Measurements from ENCODE around the gene P3H4. TPM values are rescaled to one million over a fixed set of nuclear protein-coding genes. Genes with fewer than 3 reads are reported as not detected.

P3H4 gene
- polyA plus RNA-seq, 1 donor: 39.5 TPM

DNA sequence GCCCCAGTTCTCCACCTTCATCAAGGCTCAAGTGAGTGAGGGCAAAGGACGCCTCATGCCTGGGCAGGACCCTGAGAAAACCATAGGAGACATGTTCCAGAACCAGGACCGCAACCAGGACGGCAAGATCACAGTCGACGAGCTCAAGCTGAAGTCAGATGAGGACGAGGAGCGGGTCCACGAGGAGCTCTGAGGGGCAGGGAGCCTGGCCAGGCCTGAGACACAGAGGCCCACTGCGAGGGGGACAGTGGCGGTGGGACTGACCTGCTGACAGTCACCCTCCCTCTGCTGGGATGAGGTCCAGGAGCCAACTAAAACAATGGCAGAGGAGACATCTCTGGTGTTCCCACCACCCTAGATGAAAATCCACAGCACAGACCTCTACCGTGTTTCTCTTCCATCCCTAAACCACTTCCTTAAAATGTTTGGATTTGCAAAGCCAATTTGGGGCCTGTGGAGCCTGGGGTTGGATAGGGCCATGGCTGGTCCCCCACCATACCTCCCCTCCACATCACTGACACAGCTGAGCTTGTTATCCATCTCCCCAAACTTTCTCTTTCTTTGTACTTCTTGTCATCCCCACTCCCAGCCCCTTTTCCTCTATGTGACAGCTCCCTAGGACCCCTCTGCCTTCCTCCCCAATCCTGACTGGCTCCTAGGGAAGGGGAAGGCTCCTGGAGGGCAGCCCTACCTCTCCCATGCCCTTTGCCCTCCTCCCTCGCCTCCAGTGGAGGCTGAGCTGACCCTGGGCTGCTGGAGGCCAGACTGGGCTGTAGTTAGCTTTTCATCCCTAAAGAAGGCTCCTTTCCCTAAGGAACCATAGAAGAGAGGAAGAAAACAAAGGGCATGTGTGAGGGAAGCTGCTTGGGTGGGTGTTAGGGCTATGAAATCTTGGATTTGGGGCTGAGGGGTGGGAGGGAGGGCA, 10.7 kb upstream of the P3H4 start:
- no peak for DNase-seq (ENCODE audit: low read depth)

DNA sequence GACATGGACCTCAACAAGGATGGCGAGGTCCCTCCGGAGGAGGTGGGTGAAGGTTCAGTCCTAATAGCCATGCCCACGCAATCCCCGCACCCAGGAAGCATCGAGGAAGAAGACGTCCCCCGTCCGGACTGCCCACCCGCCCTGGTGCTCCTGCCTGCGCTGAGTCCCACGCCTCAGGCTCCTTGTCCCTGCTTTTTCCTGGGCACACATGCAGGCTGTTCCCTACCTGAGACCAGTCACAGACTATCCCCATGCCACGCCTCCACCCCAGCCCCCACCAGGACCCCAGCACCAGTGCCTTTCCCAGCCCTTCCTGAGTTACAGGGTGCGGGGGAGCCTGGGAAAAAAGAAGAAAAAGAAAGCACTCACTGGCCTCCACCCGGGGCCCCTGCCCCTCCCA, 10.0 kb upstream of the P3H4 start:
- DNase-seq (ENCODE audit: low read depth): no peak

DNA sequence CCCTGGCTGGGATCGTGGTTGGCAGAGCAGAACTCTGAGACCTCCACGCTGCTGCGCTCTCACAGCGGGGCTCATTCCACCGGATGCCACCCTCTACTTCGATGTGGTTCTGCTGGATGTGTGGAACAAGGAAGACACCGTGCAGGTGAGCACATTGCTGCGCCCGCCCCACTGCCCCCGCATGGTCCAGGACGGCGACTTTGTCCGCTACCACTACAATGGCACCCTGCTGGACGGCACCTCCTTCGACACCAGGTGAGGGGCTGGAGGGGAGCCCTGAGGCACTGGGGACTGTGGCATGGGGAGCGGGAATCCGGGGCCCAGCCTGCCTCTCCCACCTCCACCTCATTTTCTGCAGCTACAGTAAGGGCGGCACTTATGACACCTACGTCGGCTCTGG, 6.3 kb upstream of the P3H4 start:
- no peak for DNase-seq (ENCODE audit: low read depth)

DNA sequence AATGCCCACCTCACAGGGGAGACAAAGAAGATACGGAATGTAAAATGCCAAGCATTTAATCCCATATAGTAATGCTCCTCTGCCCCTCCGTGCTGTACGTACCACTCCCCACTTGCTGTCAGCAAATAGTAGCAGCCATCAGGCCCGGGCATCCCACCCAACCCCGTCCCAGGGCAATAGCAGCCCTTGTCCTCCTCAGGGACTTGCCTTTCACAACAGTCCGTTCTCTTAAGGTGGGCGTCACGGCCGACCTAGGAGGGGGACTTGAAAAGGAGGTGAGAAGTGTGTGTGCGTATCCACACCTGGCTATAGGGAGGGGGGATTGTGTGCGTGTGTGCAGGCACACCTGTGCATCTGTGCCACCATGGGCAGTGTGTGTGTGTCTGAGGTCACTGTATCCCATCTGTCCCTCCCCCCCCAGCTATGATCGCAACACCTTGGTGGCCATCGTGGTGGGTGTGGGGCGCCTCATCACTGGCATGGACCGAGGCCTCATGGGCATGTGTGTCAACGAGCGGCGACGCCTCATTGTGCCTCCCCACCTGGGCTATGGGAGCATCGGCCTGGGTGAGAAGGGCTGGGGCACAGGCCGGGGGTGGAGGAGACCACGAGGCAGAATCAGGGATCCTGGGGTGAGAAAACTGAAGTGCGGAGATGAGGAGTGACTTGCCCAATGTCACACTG, 5.0 kb upstream of the P3H4 start:
- DNase-seq (ENCODE audit: low read depth): no peak

DNA sequence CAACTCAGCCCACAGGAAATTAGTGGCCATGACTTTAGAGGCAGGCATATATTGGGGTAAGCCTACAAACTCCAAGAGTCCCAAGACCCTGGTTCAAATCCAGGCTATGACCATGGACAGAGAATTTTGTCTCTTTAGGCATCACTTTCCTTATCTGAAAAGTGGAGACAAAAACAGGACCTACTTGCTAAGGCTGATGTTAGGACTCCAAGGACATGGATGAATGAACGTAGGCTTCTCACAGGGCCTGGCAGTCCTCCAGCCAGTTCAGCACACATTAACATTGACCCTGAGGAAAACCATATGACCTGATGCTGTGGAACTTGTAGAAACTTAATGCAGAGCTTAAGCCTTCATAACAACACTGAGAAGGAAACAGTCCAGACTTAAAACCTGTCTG, 2.4 kb upstream of the P3H4 start:
- no peak for DNase-seq (ENCODE audit: low read depth)

DNA sequence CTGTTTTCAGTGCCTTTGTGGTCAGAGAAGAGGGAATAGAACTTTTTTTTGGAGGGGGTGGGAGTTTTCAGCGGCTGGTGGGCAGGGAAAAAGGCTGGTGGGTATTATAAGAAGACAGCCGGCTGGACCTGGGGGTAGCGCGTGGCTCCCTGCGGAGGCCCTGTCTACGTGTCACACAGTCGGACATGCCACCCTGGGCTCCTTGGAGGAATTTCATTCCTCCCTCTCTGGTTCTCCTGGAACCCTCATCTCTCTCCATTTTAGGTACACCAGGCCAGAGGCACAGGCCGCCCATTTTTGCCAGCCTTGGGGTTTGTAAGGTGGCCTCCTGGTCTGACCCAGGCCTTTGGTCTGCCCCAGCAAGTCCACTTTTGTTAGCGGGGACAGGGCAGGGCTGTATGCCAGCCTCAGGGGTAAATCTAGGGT, 2.0 kb upstream of the P3H4 start:
- no peak for DNase-seq (ENCODE audit: low read depth)

DNA sequence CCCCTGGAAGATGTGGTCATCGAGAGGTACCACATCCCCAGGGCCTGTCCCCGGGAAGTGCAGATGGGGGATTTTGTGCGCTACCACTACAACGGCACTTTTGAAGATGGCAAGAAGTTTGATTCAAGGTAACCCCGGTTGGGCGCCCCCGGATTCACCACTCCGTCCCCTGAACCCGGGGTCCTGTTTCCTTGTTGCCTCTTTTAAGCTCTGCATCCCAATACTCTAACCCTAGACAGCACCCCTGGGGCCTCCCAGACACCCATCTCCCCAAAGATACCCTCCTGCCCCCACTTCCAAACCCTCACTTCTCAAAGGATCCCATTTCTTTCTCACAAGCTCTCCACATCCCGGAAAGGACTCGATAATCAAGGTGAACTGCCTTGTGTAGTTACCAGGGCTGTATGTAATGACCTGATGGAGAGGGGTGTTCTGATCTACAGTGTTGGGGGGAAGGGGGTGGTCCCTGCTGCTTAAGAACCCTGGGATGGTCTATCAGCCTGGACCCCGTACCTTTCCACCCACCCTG, 1.5 kb upstream of the P3H4 start:
- DNase-seq (ENCODE audit: low read depth): no peak

DNA sequence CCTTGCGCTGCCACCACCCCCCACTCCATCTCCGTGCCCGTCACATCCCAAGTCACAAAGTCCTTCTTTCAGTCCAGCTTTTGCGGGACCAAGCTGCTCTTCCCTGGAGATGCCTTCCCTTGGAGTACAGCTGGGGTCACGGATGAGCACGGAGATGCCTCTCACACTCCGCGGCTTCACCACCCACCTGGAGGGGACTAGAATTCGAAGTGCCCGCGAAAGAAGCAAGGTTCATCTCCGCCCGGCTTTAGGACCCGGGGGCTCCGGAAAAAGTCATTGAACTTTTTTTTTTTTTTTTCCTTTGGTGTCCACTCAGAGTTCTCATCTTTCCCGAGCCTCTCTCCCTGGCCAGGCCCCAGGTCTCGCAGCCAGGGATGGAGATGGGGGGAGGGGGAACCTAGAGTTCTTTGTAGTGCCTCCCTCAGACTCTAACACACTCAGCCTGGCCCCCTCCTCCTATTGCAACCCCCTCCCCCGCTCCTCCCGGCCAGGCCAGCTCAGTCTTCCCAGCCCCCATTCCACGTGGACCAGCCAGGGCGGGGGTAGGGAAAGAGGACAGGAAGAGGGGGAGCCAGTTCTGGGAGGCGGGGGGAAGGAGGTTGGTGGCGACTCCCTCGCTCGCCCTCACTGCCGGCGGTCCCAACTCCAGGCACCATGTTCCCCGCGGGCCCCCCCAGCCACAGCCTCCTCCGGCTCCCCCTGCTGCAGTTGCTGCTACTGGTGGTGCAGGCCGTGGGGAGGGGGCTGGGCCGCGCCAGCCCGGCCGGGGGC, 817 bp upstream of the P3H4 start, which contains the start of gene FKBP10:
FKBP10 (plus strand) TSS at position 624 of the 771 bp plus-strand sequence; CDS start at position 655, 31 bp downstream.
- DNase-seq (ENCODE audit: low read depth): peak; percentile 65

DNA sequence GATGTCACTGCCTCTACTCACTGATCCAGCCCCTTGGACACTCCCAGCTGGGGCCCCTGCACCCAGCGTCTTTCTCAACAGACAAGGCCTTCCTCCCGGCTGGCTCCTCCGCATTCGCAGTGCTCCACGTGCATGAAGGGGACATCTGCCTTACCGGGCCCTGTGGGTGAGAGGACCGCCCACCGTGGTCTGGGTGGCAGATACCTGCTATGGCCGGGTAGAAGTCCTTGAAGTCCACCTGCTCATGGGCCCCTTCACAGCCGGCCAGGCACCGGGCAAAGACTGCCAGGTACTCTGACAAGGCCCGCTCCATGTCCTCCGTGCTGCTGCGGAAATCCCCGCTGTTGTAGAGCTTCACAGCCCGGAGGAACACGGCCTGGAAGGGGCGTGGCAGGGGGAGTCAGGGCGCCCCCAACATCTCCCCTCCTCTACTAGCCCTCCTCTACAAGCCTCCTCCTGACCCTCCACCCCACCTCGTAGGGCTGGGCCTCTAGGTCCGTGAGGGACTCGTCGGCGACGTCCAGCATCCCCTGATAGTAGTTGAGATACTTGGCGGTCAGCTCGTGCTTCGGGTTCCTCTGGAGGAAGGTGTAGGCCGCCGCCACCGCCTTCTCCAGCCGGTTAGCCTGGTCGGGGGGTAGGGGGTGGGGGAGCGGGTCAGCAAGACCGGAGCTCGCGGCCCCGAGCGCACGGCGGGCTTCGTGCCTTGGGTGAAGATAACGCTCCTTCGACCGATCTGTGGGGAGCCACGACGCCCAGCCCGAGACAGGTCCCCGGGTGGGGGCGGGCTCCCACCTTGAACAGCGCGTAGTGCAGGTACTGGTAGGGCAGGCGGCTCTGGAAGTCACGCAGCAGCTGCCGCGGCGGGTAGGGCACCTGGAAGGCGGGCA, 845 bp downstream of the P3H4 start:
- DNase-seq (ENCODE audit: low read depth): no peak

DNA sequence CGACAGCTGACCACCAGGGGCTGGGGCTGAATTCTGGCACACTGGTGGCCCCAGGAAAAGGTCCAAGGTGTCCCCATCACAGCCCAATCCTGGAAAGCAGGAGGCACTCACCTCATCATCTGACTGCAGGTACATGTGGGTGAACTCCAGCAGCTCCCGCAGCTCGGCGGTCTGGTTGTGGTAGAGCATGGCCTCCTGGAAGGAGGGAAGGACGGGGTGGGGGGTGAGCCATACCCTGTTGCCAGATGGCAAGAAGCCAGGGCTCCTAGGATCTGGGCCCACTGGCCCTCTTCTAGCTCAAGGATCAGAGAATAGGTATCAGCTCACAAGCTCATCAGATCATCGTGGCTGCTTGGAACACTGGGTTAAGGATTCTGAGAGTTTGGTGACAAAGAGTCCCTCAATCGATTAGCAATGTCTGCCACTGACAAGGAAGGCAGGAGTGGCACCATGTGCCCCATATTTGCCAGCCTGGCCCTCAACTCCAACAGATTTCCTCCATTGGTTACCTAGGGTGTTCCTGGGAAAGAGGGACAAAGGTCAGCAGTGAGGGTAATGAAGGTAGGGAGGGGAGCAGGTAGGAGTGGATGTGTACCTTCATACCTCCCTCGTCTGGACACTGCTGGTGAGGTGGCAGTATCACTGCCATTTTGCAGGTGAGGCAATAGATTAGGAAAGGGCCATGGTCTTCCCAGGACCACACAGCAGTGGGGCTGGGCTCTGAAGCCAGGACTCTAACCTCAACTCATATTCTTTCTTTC, 4.9 kb downstream of the P3H4 start:
- DNase-seq (ENCODE audit: low read depth): no peak

DNA sequence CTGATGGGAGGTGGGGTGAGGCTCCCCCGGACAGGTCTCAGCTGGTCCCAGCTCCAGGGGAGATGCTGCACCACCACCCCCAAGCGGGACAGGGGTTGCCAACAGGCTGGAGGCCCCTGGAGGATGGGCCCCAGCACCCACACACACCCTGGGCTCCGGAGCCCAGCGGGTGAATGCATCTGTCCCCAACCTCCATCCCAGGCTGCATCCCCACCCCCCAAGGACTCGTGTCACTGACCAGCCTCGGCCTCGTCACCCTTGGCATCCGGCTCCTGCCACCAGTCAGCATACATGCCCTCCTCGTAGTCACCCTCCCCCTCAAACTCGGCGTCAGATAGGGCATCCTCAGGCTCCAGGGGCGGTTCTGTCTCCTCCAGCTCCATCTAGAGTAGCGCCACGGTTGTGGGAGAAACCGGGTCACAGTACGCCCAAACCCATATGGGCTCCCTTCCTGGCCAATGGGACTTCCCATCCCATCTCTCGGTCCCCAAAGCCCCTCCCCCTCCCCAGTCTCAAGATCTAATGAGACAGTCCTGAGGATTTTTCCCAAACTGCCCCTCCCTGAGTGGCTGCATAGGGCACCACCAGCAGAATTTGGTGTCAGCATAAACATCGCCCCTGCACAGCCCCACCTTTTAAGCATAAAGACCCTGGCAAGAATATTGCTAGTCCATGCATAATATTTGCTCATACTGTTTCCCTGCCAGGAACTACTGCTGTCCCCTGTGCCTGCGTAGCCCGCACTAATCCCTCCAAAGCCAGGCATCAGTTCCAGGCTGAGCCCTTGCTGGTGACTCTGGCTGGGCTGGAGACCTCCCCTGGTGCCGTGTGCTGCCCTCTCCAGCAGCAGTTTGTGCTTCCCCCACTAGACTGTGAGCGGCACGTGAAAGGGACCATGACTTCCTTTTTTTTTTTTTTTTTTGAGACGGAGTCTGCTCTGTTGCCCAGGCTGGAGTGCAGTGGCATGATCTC, 8.4 kb downstream of the P3H4 start:
- DNase-seq (ENCODE audit: low read depth): no peak

DNA sequence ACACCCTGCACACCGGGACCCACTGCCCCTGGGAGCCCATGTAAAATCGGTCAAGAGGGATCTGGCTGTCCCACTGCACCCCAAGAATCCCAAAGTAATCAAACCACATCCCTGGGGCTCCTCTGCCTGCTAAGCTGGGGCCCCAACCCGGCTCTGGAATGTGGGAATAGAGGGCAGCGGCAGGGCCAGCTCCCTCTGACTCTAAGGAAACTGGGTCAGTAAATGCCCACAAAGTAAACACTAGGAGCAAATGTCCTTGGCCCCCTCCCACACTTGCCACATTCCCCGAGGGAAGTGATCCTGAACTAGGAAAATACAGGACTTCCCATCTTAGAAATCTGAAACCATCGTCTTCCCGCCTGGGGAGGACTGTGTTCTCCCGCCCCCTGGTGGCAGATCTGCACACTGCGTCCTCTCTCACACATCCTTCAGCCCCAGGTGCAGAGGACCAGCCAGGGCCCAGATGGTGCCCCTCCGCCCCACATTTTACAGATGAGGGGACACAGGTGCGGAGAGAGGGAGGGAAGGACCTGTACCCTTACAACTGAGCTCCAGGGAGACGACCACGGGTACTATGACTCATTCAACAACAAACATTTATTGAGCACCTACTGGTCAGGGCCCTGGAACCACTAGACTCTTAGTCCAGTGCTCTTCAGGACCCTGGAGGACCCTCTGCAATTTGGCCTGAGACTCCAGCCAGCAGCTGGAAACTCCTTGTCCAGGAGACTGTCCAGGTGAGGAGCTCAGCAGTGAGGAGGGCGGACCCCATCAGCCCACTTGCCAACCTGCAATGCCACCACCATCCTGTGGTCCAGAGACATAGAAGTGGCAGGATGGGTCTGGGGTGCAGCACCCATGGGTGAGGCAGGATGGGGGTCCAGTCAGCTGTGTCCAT, 10.1 kb downstream of the P3H4 start:
- DNase-seq (ENCODE audit: low read depth): peak; percentile 53

DNA sequence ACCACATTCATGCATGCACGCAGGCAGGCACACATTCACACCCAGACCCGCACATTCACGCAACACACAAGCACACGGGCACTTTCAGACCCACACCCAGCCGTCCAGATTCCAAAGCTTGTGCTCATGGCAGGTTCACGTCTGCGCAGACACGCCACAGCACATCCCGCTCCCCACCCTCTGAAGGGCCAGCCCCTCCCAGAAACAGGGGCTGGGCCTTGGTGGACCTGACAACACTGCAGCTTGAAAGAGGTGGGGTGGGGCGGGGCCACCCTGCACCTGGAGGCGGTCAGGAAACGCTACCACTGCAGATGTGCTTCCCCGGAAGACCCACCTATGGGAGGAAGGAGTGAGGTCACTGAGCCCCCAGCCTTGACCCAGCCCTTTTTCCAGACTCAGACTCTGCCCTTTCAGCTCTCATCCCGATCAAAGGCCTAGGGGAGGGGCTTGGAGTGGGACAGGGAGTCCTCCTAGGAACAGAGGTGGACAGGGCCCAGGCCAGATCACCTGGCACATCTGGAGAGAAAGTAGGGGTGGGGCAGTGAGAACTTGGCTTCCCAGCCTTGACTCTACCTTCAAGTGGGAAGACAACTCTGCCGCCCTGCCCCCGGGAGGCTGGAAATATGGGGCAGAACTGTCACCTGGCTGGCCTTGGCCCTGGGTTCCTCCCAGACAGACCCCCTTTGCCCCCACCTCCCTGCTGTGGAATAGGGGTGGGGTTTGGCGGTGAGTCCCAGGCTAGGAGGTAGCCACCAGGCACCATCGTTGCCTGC, 11.0 kb downstream of the P3H4 start:
- no peak for DNase-seq (ENCODE audit: low read depth)

DNA sequence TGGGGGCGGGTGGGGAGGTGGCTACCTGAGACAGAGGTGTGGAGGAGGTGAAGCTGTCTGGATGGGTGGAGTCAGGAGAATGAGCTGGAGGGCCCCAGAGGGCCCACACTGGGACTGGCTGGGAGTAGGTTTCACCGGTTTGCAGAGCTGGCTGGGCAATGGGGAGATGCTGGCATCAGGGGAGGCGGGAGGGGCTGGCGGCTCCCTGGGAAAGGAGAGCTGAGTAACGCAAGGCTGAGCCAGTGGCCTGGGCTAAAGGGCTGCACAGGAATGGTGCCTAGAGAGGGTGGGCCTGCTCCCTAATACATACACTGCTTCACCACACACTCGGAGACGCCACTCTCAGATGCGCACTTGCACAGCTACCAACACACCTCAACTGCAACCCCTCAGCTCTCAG, 12.4 kb downstream of the P3H4 start:
- DNase-seq (ENCODE audit: low read depth): no peak

DNA sequence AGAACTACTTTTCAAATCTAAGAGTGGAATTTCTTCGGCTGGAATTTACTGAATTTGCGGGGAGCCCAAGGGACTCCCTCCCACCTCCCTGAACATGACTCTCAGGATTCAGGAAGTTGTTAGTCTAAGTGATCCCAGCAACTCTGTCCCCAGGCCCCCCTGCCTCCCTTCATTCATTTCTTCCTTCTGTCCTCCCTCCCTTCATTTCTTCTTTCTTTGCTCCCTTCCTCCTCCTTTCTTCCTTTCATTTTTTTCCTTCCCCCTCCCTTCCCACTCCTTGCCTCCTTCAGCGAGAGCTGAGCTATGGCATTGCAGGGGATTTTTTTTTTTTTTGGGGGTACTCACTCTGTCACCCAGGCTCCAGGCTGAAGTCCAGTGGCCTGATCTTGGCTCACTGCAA, 14.4 kb downstream of the P3H4 start:
- no peak for DNase-seq (ENCODE audit: low read depth)

DNA sequence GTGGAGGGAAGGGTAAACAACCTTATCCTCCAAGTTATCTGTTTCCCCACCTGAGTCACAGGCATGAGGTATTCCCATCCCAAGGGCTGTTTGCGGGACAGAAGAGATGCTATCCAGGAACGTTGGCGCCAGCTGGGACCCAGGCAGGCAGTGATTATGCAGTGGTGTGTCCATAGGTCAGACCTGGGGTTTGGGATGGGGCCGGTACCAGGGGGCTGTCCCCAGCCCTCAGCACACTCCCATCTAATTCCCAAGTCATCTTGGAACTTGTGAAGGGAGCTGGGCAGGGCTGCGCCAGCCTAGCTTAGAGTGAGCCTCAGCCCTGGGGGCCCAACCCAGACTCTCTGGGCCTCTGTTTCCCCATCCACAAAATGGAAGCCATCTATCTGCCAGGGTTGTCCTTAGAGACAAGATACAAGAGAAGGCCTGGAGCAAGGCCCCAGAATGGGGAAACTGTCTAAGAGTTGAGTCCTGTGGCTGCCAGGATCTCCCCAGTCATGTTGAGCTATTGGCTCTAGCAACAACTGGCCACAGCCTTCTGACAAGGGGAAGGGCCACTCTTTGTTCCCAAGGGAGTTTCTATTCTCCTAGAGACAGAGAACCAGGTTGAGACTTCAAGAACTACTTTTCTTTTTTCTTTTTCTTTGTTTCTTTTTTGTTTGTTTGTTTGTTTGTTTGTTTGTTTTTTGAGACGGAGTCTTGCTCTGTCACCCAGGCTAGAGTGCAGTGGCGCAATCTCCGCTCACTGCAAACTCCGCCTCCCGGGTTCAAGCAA, 15.4 kb downstream of the P3H4 start:
- no peak for DNase-seq (ENCODE audit: low read depth)

All from forelimb muscle (tissue), 1 donor.